ENCODE results near the gene GPR160.

The GPR160 gene

DNA sequence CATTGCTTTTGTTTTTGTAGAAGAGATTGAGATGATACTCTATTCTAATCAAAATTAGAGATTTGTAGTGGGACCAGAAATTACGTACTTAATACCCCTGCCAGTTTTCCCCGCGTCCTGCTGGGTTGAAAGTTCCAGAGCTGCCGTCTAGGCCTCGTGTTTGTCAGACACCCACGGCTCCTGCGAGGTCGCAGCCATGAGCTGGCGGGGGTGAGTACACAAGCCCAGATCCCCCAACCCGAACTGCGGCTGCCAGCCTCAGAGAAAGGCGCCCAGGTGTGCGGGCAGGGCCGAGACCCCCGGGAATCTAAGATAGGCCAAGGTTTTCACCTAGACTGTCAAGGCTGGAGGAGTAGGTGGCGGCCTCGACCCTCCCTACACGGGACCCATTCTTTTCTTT, 26.3 kb downstream of the GPR160 start:
- no peak for DNase-seq (ENCODE audit: low read depth in 2 of 2)

DNA sequence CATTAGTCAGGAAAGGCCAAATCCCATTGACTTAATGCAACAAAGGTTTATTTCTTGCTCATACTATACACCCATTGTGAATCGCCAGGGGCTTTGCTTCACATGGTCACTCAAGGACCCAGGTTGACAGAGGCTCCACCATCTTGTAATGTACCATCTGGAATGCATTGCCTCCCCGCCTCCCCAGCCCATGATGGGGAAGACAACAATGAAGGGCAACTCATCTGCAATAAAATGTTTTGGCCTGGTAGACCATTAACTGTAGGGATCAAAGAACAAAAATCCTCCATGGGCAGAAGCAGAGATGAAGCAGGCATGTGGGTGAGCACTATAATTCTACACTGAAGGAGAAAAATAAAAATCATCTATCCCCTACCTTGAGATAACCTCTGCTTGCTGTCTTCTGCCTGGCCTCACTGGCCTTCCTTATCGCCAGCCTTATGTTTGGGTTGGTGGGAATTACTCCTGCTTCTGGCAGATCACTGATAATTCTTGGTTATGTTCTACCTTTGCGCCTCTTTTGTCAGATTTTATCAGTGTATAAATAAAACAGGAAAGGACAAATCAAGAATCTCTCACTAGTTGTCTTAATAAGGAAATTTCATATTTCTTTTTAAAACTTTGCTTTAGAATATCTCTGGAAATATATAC, 37.8 kb downstream of the GPR160 start:
- DNase-seq (ENCODE audit: low read depth in 2 of 2) = no peak

DNA sequence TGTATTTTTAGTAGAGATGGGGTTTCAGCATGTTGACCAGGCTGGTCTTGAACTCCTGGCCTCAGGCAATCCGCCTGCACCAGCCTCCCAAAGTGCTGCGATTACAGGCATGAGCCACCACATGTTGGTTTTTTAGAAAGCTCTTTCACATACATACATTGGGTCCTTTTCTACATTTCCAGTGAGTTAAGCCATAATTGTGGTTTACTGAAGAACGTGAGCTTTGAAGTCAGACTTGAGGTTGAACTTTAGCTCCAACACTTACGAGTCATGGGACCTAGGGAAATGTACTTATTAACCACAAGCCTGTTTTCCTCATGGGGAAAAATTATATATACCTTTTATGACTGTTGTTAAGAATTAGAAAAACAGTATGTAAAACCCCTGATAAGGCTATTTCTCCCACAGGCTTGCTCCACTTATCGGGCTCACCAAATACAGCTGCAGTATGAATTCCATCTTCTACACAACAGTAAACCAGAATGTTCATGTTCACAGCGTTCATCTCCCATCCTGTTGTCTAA, 39.0 kb downstream of the GPR160 start:
- no peak for DNase-seq (ENCODE audit: low read depth in 2 of 2)

DNA sequence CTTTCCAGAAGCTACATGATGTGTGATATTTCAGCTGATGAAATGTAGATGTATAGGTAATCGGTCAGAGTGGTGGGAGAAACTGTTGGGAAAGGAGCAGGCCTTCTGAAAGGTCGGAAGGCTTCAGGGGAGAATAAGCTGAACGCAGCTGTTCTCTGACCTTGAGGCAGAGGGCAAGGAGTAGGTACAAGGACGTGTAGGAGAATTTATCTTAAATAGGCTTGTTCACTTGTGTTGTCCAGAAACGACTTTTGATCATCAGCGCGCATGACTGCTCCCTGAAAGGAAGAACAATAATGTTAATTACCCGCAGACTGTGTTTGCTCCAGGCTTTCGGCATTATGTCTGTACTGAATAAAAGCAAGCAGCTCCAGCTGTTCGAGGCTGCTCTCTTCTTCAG, 39.6 kb downstream of the GPR160 start:
- DNase-seq (ENCODE audit: low read depth in 2 of 2) = no peak

DNA sequence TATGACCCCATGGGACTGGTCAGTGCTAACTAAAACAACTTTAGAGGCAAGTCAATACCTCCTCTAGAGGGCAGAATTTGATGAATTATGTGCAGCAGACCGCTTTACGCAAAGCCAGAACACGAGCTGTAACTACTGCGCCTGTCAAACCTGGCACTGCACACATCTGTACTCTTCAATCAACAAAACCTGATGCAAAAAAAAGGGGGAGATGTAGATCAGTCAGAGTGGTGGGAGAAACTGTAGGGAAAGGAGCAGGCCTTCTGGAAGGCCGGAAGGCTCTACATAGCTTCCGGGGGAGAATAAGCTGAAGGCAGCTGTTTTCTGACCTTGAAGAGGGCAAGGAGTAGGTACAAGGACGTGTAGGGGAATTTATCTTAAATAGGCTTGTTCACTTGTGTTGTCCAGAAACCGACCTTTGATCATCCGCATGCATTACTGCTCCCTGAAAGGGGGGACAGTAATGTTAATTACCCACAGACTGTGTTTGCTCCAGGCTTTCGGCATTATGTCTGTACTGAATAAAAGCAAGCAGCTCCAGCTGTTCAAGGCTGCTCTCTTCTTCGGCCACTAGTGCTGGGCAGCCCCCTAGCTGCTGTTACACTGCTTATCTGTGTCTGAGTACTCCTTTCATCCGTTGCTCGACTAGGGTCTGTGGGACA, 41.0 kb downstream of the GPR160 start:
- no peak for DNase-seq (ENCODE audit: low read depth in 2 of 2)

DNA sequence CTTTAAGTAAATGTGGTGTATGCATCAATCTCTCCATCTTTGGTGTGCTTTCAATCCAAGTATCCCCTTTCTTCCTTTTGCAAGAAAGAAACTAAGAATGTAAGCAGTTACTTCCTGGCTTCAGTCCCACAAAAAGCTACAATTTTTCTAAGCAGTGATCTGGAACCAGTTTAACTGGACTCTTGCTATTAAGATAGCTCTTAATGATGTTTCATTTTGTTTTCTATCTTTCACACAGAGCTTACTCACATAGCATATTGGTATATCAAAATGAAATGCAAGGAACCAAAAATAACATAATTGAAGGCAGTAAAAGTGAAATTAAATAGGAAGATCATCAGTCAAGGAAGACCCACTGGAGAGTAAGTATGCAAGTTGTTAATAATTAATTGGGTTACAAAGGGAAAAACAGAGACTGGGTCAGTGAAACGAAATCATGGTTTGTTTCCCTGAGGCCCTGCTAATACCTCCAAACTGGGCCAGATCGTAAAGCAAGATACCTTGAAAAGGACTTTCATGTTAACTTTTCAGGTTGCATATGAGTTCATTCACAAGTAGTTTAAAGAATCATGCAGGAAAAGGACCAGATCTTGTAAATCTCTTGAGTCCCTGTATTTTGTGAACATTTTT, 41.9 kb downstream of the GPR160 start:
- no peak for DNase-seq (ENCODE audit: low read depth in 2 of 2)

DNA sequence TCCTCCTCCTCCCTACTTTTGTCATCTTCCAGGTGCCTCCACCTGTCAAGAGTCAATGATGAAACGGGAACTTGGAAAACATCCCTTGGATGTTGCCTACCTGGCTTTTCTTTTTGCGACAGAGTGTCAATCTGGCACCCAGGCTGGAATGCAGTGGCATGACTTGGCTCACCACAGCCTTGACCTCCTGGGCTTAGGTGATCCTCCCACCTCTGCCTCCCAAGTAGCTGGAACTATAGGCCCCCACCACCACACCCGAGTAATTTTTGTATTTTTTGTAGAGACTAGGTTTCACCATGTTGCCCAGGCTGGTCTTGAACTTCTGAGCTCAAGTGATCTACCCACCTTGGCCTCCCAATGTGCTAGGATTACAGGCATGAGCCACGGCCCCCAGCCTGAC, 42.8 kb downstream of the GPR160 start:
- DNase-seq (ENCODE audit: low read depth in 2 of 2) = no peak

DNA sequence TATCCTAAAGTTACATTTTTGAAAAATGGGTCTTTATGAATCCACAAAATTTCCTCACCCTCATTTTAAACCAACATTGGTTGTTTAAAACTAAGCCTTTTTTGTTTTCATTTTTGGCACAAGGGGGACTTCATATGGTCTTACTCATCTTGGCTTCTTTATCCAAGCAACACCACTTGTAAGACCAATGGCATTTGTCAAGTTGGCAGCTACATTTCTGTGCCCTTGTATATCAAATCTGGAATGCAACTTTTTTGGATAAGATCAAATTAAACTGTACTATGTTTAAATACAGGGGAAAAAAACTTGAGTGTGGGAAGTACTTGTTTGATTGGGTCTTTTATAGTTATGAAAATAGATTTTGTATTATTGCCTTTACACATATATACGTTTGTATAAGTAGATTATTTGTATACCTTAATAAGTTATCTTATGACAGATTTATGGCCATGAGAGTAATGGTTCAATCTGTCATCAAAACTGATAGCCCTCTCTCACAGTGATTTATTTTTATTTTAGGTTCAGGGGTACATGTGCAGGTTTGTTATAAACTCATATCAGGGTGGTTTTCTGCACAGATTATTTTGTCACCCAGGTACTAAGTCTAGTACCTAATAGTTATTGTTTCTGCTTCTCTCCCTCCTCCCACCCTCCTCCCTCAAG, 43.4 kb downstream of the GPR160 start:
- DNase-seq (ENCODE audit: low read depth in 2 of 2) = no peak

DNA sequence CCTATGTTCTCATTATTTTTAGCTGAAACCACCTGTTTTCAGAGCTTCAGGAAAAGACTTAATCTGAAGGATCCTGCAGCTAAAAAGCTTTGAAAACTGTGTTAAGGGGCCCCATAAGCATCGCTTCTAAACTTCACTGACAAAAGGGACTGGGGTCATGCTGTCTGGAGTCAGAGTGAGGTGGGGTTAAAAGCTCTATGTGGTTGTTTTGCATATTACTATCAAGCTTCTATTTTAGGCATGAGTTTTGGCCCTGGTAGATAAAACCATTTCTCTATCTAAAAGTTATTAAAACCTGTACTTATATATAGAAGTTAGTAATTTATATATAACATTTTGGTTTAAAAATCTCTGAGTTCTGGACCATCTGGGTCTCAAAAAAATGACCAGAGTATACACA, 45.5 kb downstream of the GPR160 start:
- DNase-seq (ENCODE audit: low read depth in 2 of 2) = no peak

DNA sequence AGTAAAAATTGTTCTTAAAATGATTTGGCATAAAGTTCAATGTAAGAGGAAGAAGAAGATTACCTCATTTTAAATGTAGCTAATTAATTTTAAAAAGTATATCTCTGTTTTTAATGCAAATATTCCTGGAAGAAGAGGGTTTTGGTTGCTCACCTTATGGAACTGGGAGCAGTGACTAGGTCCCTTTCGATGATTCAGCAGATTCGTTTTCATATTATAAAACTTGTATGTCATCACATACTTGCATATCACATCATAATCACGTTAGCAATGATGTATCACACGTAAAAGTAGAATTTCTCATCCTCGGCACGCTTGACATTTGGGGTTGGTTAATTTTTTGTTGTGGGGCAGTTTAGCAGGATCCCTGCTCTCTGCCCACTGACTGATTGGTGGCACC, 47.6 kb downstream of the GPR160 start:
- DNase-seq (ENCODE audit: low read depth in 2 of 2) = no peak

DNA sequence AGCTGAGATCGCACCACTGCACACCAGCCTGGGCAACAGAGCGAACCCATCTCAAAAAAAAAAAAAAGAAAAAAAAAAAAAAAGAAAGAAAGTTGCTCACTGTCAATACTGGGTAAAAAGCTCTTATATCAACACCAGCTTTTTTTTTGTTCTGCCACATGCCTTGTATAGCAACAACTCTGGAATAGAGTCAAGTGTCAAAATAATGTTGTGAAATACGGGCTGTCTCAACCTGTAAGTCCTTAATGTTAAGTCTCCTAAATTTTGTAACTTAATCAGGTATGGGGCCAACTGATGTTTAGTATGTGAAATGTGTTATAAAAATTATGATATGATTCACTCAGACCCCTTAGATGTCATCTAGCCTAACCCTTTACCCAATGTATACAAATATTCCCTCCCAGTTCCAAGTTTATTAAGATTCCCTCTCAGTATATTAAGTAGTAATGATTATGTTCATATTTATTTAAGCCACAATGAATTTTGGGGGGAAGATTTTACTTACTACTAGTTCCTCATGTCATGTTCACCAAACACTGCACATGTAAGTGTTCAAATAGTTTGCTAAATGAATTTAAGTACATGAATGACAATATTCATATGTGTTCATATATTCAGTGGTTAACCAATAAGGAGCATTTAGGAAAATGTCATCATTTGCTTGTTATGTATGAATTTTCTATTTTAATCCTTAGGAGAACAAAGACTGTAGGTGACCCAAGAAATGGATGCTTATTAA, 52.2 kb downstream of the GPR160 start:
- DNase-seq (ENCODE audit: low read depth in 2 of 2) = no peak

DNA sequence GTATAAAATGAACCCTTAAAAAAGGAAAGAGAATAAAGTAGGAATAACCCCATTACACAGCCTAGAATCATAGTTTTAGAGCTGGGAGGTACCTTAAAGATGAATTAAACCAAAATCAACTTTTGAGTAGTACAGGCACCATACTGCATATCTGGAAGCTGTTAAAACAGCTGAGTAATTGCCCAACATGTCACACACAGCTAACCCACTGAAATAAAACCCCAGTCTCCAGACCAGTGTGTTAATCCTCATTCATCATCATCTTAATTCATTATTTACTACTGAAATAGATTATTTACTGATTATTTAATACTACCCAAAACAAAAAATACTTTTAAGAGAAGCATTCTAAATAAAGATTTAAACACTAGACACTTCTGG, 52.8 kb downstream of the GPR160 start:
- no peak for DNase-seq (ENCODE audit: low read depth in 2 of 2)

DNA sequence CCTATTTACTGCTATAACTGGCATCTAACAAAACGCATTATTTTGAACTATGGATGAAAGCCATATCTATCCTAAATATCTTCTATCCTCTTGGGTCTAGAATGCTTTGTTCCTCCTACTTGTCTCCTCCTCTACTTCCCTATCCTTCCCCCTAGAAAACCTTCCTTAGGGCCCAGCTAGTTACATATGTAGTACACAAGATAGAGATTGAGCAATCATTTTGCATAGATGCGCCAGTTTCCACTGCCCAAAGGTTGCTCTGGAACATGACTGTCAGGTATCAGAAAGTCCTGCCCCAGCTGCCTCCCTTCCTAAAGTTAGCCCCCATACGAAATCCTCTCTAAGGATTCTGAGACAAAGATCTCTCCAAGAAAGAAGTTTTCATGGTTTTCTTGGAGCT, 55.1 kb downstream of the GPR160 start:
- DNase-seq (ENCODE audit: low read depth in 2 of 2) = no peak

DNA sequence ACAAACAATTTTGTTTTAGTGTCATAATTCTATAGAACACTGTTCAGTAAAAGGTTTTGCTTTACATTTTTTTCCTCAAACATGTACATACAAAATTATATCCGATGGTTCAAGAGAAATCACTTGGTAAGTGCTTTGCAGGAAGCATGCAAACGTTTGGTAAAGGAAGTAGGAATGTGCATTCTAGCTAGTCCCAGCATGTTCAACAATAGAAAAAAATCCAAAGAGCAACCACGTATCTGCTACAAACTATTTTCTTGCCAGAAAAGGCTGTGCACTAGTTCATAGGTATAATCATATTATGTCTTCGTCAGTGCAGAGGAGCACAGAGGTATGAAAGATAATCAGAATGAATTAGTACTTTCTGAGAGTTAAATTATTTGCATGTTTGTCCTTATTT, 58.0 kb downstream of the GPR160 start:
- DNase-seq (ENCODE audit: low read depth in 2 of 2) = no peak

DNA sequence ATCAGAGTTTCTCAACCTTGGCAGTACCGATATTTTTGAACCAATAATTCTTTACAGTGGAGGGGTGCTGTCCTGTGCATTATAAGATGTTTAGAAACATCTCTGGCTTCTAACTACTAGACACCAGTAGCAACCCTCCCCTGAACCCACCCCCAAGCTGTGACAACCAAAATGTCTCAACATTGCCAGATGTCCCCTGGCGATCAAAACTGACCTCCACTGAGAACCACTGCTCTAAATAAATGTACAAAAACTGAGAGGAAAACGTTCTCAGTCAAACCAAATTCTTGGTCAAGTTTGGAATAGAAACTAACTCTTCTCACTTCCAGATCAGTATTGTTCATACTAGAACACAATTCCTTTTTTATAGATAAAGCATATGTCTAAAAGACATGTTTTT, 58.5 kb downstream of the GPR160 start:
- no peak for DNase-seq (ENCODE audit: low read depth in 2 of 2)

DNA sequence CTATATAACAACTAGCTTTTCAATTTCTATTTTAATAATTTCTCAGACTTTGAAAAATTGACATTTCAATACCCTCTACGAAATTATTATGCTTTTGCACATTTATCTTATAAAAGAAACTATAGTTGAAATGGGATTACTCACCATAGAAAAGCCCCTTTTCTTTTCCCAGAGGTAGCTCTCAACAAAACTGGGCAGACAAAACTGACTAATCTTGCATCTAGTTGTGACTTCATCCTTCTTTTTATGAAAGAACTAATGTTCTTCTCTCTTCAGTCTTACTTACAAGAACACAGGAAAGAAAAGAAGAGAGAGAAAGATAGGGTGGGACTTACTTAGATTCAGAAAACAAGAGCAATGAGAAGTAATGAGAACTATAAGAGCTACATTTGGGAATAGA, 61.0 kb downstream of the GPR160 start:
- no peak for DNase-seq (ENCODE audit: low read depth in 2 of 2)

DNA sequence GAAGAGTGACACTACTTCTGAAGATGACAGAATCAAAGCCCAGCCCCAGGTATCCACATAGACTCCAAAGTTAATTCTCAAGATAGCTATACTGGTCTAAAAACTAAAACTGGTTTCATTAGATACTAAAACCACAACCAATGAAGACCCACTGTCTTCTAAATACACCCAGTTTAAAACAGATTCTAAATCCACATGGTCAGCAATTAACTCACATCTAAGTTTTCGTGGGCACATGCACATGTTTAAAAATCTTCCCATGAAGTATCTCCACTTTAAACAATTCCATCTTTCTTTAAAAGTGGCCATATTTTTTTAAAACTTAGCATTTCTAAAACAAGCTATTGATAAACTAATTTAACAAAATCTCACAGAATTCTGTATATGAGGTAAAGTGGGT, 63.1 kb downstream of the GPR160 start:
- DNase-seq (ENCODE audit: low read depth in 2 of 2) = no peak

DNA sequence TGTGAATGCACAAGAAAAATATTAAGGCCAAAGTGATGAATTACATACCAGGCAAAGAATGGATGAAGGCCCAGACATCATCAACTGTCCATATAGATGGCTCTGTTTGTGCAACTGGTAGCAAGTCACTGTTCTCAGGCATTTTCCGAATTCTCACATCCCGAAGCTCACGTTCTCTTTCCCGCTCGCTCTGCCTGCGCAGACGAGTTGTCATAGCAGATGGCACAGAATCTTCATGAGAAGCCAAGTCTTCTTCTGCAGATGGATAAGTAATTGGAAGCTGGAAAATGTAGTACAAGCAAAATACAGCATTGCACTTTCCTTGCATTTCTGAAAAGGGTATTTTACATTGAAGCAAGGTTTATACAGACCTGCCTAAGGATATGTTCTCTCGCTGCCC, 64.6 kb downstream of the GPR160 start:
- no peak for DNase-seq (ENCODE audit: low read depth in 2 of 2)

DNA sequence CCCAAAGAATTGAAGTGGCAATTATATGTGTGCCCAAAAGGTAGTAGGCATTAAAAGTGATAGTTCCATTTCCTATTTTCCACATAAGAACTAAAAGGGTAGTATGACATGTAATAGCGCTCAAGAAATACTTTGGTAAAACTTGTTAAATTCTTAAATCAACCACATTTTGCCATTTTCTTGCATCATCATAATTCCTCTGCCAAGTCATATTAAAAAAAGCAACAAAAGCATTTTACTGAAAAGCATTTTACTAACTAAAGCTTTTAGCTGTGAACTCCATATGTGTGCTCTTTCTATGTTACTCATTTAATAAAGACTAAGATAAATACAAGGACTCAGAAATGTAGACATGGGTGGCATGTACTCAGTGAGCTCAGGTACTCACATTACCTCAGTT, 70.1 kb downstream of the GPR160 start:
- no peak for DNase-seq (ENCODE audit: low read depth in 2 of 2)

DNA sequence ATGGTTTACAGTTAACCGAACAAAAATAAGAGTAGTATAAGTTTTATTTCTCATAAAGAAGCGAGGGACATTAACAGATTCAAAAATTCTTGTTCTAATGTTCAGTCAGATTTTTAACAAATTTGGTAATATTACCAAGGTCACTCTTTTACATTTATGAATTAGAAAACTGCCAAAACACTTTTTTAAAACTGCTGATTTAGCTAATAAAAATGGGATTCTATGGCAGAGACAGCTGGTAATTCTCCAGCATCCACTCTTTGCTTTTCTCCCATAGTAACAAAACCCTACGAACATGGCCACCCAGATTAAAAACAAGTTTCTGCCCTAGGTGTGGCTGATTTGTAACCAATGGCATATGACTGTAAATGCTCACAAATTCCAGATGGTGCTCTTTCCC, 71.2 kb downstream of the GPR160 start:
- DNase-seq (ENCODE audit: low read depth in 2 of 2) = no peak

DNA sequence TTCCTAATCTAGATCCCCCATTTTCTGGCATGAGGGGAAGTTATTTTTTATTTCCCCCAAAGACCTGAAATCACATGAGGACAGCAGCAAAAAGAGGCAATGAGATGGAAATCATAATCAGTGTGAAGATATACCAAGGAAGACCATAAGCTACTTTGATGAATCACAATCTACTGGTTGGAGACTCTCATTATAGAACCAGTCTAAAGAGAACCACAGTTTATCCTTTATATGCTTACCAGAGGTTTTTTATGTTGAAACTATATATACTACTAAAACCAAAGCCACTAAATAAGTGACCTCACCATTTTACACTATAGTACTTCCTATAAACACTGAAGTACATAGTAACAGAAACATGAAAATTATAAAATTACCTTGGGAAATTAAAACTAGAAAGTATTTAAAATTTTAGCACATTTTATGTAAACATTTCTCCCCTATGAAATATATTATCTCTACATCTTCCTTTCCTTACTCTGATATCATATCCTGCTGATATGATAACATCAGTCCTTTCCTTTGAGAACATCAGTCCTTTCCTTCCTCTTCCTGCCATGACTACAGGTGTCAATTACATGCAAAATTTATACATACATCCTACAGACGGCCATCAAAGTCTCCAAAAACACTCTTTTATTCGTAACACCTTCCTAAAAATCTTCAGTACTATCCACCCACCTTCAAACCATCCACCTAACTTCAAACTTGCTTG, 71.9 kb downstream of the GPR160 start:
- DNase-seq (ENCODE audit: low read depth in 2 of 2) = no peak
